ENCODE data around the gene MMP1.

The MMP1 gene

DNA sequence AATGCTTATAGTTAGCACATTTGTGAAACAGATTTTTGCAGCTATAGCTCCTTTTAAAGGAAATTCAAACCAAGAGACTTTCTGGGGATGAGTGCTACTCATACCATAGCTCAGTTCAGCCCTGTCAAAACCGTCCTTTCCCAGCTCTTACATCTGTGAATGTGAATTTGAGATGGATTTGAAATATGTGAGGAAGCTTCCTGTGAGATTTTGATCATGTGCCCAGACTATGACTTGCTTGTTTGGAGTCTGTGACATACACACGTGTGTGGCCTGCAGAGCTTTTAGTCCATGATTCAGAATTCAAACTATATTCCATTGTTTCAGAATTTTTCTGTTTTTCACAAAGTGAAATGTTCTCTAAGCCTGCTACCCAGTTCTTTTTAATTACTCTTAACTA is 4.4 kb upstream of the MMP1 start:
- DNase-seq, result no peak

- DNase-seq, result no peak
Observed at GRCh38 chr11:102800767-102801166, 2.8 kb upstream of the MMP1 start.

- no peak for DNase-seq
Observed at GRCh38 chr11:102799681-102800340, 1.9 kb upstream of the MMP1 start.

GRCh38 chr11:102794382-102794781 is 3.6 kb downstream of the MMP1 start:
- no peak for DNase-seq

DNA sequence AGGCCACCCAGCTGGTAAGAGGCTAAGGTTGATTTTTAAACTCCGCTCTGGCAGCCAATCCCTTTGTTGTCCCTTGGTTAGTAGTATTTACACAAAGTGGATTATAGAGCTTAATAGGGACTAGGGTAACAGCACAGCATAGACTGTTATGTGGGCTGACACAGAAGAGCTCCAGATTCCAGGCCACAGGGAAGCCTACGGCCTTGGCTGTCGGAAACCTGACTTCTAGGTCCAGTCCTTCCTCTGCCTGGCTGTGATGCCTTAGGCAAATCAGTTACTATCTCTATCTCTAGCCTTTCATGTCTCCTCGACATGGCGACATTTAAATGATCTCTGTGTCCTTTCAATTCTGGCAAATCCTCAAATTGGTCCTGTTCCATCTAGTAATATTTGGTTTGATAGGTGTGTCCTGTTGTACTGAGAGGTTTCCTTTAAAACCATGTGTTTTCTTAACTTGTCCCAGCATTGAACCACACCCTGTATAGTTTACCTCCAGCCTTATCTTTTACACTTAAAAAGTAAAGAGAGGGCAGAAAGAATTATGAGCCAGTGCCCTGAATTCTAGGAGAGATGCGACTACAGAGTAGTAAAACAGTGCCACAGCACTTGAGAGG is 4.2 kb downstream of the MMP1 start:
- DNase-seq, result no peak

DNA sequence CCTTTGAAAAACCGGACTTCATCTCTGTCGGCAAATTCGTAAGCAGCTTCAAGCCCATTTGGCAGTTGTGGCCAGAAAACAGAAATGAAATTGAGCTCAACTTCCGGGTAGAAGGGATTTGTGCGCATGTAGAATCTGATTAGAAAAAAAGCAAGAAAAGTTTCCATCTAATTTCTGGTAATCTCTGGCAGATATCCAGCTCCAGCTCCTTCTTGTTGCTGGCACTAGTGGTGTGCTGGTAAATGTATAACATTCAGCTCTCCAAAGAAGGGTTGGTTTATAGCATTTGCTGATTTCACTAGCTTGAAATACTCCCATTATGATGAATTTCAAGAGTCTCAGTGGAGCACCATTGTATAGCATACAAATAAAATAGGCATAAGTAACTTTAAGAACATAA is 5.4 kb downstream of the MMP1 start:
- no peak for DNase-seq

DNA sequence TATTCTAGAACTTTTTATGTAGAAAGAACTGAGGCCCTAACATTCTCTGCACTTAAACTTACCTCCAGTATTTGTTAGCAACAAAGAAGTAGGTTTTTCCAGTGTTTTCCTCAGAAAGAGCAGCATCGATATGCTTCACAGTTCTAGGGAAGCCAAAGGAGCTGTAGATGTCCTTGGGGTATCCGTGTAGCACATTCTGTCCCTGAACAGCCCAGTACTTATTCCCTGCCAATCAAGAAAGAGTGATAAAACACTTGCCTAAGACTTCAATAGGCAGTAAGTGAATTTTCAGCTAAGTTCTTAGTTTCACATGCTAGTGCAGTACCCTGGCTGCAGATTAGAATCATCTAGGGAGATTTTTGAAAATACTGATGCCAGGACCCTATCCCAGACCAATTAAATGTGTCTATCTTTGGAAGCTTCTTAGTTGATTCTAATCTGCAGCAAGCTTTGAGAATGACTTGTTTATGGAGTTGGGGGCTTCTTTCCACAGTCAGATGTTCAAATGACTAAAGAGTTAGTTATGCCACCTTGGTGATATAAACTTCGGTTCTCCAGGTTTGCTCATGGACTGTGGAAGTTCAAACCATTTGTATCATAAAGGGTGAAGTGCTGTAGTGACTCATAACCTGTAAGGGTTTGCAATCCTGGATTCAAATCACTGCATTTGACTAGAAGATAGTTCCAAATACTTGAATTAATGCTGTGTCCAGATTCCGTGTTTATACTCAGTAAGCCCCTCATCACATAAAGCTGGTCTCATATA is 6.5 kb downstream of the MMP1 start:
- DNase-seq, result no peak

GRCh38 chr11:102788334-102788995 is 9.5 kb downstream of the MMP1 start:
- no peak for DNase-seq

DNA sequence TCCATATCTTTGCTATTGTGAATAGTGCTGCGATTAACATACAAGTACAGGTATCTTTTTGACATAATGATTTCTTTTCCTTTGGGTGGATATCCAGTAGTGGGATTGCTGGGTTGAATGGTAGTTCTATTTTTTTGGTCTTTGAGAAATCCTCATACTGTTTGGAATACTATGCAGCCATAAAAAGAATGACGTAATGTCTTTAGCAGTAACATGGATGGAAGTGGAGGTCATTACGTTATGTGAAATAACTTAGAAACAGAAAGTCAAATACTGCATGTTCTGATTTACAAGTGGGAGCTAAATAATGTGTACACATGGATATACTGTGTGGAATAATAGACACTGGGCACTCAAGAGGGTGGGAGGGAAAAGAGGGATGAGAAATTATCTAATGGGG is 13.6 kb downstream of the MMP1 start:
- DNase-seq, result no peak

GRCh38 chr11:102783720-102784119 is 14.2 kb downstream of the MMP1 start:
- no peak for DNase-seq

- no peak for DNase-seq
Observed at GRCh38 chr11:102783016-102783415, 14.9 kb downstream of the MMP1 start.

GRCh38 chr11:102781676-102782075 is 16.3 kb downstream of the MMP1 start:
- DNase-seq, result no peak

DNA sequence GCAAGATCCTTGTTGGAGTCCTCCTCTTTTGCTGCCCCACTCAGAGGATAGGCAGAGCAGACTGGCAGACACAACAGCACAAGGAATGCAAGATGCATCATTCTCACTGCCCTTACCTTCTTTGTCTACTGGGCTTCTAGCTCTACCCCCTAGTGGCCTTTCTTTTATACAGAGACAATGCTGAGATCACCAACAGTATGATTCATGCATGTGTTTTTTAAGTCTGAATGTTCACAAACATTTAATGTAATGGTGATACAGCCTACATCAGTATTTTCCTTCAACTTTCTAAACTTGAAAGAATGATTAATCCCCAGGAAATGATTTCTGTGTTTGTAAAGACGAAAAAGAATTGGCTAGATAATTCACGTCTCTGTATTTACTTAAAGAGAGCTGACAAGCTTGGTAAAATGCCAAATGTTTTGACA is 17.5 kb downstream of the MMP1 start, which contains the start of gene MMP10:
Gene MMP10, minus strand, starts transcription at position 138 of the 428 bp plus-strand sequence. Its CDS starts 37 bp downstream, at position 101.
- DNase-seq, result no peak

DNA sequence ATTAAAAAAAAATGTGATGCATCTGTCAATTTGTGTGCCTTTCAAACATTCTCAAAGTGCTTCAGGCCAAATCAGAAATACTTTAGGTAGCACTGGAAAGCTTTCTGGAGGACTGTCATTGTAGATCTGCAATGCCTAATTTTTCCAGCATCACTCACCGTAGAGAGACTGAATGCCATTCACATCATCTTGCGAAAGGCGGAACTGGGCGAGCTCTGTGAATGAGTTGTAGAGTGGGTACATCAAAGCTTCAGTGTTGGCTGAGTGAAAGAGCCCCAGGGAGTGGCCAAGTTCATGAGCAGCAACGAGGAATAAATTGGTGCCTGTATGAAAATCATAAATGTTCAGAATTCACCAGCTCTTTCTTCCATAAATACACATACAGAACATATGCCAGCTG is 21.5 kb downstream of the MMP1 start:
- DNase-seq, result no peak

- no peak for DNase-seq
Observed at GRCh38 chr11:102773386-102773785, 24.6 kb downstream of the MMP1 start.

GRCh38 chr11:102771351-102771750 is 26.6 kb downstream of the MMP1 start:
- DNase-seq, result no peak

DNA sequence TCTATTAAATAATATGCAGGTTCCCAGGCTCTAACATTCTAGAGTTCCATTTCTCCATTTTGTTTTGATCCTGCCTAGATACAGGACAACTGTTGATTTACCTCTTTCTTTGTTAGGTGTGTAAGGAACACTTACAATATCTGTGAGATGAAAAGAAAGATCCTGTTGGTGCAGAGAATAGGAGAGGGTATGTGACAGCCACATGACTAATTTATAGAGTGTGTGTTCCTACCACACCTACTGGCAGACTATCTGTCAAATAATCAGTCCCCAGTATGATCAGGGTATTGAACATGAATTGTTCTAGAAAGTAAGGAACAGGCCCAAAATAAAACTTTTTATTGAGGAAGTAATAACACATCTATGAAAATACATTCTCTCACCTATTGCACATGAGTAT is 27.8 kb downstream of the MMP1 start:
- no peak for DNase-seq

GRCh38 chr11:102767800-102768199 is 30.2 kb downstream of the MMP1 start:
- DNase-seq, result no peak

DNA sequence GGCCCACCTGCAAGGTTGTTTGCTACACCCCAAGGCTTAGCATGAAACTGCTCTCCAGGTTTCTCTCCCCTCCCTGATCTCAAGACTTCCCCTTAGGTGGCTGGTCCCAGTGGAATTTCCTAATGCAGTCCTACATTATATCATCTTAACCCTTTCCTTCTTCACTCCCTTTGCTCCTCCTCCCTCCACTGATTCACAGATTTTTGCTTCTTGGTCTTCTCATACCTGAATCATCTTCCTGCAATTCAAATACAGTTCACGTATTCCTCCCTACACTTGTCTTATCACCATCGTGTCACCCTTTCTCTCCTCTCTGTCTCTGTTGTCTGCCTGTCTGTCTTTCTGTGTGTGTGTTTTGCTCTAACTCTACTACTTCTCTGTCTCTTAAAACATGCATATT is 34.5 kb downstream of the MMP1 start:
- no peak for DNase-seq

- DNase-seq, result no peak
Observed at GRCh38 chr11:102762361-102762767, 35.6 kb downstream of the MMP1 start.

DNA sequence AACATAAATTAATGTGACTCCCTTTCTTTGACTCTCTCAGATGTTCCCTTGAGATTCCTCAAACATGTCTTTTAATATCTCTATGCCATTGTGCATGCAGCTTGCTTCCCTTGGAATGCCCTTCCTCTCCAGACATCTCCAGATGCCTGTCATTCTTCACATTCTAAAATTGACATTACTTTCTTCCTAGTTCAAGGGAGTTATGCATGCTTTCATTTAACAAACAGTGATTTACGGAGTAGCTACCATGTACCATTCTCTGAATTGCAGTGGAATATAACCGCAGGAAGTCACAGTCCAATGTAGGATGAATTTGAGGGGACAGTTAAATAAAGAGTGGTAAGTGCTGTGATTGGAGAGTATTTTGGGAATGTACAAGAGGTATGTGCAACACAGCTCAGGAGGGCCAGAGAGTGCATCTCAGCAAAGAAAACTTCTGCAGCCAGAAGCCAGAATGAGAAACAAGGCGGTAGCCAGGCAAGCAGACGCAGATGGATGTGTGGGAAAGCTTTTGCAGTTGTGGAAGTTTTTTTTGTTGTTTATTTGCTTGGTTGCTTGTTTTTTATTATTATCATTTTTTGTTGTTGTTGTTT is 36.2 kb downstream of the MMP1 start:
- DNase-seq, result no peak

DNA sequence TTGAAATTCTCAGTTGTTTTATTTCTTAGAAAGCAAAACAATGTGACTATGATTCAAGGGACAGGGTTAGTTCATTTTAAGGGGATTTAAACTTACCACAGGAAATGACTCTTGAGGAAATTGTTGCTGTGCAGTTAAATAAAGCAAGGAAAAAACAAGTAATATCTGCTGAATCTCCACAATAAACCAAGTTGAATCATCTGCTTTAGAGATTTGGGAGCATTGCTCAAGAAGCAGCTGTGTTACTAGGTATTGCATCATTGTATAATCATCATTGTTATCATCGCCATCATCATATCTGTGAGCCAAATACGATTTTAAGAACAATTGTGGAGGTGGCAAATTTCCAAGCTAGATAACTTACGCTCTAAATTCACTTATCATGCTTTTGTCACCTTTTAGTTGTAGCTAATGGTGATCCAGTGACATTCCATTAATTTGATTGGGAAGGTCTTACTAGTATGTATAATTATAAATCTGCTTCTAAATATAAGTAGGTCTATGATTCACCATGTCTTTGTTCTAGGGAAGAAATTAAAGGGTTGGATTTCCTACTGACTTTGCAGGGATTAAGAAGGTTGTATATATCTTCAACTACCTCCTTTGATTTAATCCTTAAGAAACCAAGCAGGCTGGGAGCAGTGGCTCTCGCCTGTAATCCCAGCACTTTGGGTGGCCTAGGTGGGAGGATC is 37.5 kb downstream of the MMP1 start:
- DNase-seq, result peak; percentile 17
